Lower leg skin (tissue), 4 donors: ENCODE data around the gene DENND1A. TPM values are rescaled to one million over a fixed set of nuclear protein-coding genes. Genes with fewer than 3 reads are reported as not detected.
"Not testable (repeated sequence)": the region's sequence is repeated elsewhere in the genome, so short reads cannot be mapped to it uniquely, and the experiment has no call there.

ENCODE experiments used
- DNase-seq, 2 donors: peaks; one replicate each; pipeline ENCODE4 v3.0.0-alpha.2; 2019; ENCODE audit warnings: low spot score in 2 of 2
- H3K4me3 ChIP-seq: fragments of 200-600 bp; sonication (generic); 2 replicates; pipeline ENCODE4 v1.5.1; 2017; ENCODE audit warnings: mild to moderate bottlenecking, low read depth; ENCODE audit not compliant: poor library complexity, severe bottlenecking
- POLR2A ChIP-seq, 2 donors: fragments of 450-650 bp; IDR thresholded peaks; one replicate each; pipeline ENCODE4 v1.6.1; 2016 to 2017; ENCODE audit warnings: antibody characterized with exemption in 2 of 2, mild to moderate bottlenecking in 1 of 2, moderate library complexity in 1 of 2
- WGBS, 2 donors: methylation state at CpG; one replicate each; pipeline ENCODE4 v1.1.5; 2018; 5-methylcytosine and 5-hydroxymethylcytosine counted together
- intact Hi-C: fragments of 100-400 bp; cut with DNase I; formaldehyde crosslinking; loops from one replicate; pipeline ENCODE4 v1.15.0; 2023; ENCODE audit warnings: low total_unique reads
- total RNA-seq, 4 donors: library from RNA; depleted of rRNA; stranded (reverse); fragments of >200 nt; gene quantifications; one replicate each; pipeline ENCODE4 v1.1.0, GENCODE V29; 2016
- TF ChIP-seq, protein P1 (sequence below), 3 donors: fragments of 450-650 bp; IDR thresholded peaks; one replicate each; pipeline ENCODE4 v1.5.1; 2016; ENCODE audit warnings: antibody characterized with exemption in 3 of 3, mild to moderate bottlenecking in 3 of 3, moderate library complexity in 2 of 3

Gene DENND1A
- total RNA-seq, 4 donors from 2014 or later, result 6.5 to 16.3 (median 12.3) TPM

DNA sequence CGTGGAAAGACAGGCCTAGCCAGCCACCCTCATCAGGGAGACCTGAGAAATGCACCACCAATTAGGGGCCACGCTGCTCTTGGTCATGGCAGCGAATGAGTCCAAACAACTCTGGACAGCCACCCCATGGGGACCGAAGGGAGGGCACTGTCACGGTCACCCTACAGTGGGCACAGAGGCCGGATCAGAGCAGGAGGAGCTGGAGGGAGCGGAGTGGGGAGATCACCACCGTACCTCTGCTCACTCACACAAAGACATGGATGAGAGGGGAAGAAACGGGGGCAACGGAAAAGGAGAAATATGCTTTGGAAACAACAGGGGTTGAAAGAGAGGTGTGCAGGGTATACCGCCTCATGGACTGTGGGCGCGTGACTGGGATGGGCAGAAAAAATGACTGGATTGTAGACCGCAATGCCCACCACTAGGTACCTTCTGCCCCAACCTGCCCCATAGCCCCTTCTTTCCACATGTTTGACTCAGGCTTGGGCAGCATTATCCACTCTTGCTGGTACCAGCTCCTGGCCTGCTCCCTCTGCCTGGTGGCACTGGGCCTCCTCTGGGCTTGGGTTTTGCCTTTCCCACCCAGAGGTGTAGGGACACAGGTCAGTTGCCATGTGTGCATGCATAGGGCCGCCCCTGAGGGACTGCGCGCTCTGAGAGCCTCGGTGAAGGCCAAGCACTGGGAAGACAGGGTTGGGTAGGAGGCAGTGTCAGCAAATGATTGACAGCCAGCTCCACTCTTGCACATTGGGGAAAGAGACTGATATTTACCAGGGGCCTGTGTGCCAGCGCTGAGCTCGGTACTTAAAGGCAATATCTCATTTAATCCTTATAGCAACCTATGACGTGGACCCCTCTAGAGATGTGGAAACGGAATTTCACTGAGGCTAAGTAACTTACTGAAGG is 497.3 kb downstream of the DENND1A start:
- DNase-seq, result peak in 1 of 2 donors; percentile 63
- H3K4me3 ChIP-seq, result no peak overlapping the region
- WGBS, 2 donors, result 96 to 97% methylated on average over 22 of the region's 22 CpGs
- TF ChIP-seq, protein P1, sequence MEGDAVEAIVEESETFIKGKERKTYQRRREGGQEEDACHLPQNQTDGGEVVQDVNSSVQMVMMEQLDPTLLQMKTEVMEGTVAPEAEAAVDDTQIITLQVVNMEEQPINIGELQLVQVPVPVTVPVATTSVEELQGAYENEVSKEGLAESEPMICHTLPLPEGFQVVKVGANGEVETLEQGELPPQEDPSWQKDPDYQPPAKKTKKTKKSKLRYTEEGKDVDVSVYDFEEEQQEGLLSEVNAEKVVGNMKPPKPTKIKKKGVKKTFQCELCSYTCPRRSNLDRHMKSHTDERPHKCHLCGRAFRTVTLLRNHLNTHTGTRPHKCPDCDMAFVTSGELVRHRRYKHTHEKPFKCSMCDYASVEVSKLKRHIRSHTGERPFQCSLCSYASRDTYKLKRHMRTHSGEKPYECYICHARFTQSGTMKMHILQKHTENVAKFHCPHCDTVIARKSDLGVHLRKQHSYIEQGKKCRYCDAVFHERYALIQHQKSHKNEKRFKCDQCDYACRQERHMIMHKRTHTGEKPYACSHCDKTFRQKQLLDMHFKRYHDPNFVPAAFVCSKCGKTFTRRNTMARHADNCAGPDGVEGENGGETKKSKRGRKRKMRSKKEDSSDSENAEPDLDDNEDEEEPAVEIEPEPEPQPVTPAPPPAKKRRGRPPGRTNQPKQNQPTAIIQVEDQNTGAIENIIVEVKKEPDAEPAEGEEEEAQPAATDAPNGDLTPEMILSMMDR (IDR thresholded peaks at IDR 0.05), result no peak
- TF ChIP-seq POLR2A (IDR thresholded peaks at IDR 0.05), result no peak
- intact Hi-C loops, result no loop called here

DNA sequence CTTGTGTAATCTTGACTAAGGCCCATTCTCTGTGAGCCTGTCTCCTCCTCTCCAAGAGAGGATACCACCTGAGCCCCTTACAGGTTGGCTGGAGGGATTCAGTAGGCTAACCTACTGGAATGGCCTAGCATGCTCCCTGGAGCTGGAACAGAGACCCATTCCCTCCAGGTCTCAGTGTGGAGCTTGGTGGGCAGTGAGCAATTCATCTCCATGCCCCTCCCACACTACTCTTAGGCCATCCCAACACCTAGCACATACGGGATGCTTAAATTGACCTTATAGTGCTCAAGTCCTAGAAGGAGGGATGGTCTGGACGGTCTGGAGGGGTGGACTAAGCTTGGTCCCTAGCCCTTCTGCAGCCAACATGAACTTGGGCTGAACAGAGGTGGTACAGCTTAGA is 498.3 kb downstream of the DENND1A start:
- no peak overlapping the region for H3K4me3 ChIP-seq
- no peak for TF ChIP-seq POLR2A (IDR thresholded peaks at IDR 0.05)
- TF ChIP-seq, protein P1 (IDR thresholded peaks at IDR 0.05), result no peak
- peak in 1 of 2 donors; percentile 49 for DNase-seq
- 89 to 95% methylated on average over 2 of the region's 2 CpGs for WGBS, 2 donors
- intact Hi-C loops, result no loop called here

DNA sequence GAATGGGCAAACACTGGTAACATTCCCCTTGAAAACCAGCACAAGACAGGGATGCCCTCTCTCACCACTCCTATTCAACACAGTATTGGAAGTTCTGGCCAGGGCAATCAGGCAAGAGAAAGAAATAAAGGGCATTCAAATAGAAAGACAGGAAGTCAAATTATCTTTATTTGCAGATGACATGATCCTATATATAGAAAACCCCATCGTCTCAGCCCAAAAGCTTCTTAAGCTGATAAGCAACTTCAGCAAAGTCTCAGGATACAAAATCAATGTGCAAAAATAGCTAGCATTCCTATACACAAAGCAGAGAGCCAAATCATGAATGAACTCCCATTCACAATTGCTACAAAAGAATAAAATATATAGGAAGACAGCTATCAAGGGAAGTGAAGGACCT is 501.5 kb downstream of the DENND1A start:
- DNase-seq, intact Hi-C loops, H3K4me3 ChIP-seq: not testable (repeated sequence)
- 64 to 89% methylated on average over 1 of the region's 1 CpG for WGBS, 2 donors

DNA sequence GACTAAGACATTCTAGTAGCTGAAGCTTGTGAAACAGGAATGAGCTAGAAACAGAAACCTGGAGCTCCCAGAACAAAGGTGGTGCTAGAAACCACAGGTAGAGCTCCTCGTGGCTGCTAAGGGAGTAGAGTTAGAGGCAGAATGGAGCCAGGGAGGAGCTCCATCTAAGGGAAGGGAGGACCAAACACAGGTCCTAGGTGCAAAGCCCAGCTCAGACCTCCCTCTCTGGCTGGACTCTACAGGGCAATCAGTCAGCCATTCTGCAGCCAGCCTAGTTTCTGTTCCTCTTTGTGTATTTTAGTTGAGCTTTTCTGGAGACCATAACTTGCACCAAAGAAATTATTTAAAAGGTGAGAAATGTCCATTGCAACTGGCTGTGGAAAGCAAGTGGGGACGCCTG is 503.5 kb downstream of the DENND1A start:
- no peak overlapping the region for H3K4me3 ChIP-seq
- whole genome bisulfite sequencing, 2 donors, result 75 to 78% methylated on average over 2 of the region's 2 CpGs
- no peak for DNase-seq
- intact Hi-C loops, result no loop called here
- TF ChIP-seq, protein P1 (IDR thresholded peaks at IDR 0.05), result no peak
- TF ChIP-seq POLR2A (IDR thresholded peaks at IDR 0.05), result no peak

DNA sequence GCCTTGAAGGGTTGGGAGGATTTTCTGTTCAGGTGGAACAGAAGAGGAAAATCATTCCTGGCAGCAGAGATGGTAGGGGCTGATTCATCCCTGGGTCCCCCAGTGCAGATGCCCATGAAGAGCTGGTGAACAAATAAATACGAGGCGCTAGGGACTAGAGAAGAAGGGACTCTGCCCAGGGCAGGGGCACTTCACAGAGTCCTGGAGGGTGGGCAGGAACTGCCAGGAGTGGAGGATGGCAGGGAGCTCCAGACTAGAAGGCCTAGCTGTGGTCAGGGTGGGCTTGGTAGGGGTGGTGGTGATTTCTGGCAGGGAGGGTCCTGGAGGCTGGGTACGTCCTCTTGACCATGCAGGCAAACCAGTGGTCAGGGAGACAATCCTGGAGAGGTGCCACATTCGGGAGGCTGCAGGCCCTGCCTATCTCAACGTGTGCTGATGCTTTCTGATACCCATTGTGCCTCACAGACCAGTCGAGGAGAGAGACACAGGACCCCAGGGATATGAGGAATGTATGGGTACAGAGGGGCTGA is 504.0 kb downstream of the DENND1A start:
- no peak overlapping the region for H3K4me3 ChIP-seq
- WGBS, 2 donors, result 87 to 93% methylated on average over 6 of the region's 6 CpGs
- intact Hi-C loops, result no loop called here
- DNase-seq, result peak in 1 of 2 donors; percentile 76
- TF ChIP-seq POLR2A (IDR thresholded peaks at IDR 0.05), result no peak

DNA sequence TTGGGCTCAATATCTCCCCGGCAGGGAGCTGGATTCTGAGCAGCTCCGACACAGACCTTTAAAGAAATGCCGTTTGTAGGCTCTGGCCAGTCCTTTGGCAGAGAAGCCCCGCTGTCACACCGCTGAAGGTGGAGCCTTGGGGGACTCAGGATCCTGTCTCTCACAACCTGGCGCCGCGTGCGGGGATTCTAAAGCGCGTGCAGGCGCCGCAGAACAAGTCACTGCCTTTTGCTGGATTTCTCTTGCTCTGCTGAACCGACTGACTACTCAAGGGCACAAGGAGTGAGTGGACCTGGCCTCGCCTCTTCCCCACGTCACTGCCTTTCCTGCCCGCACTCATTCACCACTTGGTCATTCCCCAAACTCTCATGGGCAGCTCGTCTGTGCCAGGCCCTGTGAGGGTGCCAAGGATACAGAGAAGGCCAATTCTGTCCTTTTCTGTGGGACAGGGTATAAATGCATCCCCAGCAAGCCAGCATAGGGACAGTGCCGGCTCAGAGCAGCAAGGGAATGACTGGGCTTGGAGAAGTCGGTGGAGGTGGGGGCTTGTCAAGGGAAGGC is 504.6 kb downstream of the DENND1A start:
- WGBS, 2 donors, result 90% methylated on average over 20 of the region's 20 CpGs
- DNase-seq, result peak in 1 of 2 donors; percentile 68
- no peak overlapping the region for H3K4me3 ChIP-seq
- no peak for TF ChIP-seq POLR2A (IDR thresholded peaks at IDR 0.05)
- TF ChIP-seq, protein P1 (IDR thresholded peaks at IDR 0.05), result no peak
- intact Hi-C loops, result no loop called here
